Parathyroid adenoma (tissue), 2 donors: ENCODE results near the gene SARDH.

Experiments
- H2AFZ ChIP-seq: fragments of 300-600 bp; sonication (generic); one replicate; pipeline ENCODE4 v1.7.0; 2017; ENCODE audit warnings: antibody characterized with exemption, mild to moderate bottlenecking
- H3K27ac ChIP-seq: fragments of 300-600 bp; sonication (generic); one replicate; pipeline ENCODE4 v1.7.0; 2017
- H3K27me3 ChIP-seq: fragments of 300-600 bp; sonication (generic); one replicate; pipeline ENCODE4 v1.7.0; 2017; ENCODE audit warnings: low read length; ENCODE audit not compliant: control insufficient read depth, insufficient read depth
- H3K36me3 ChIP-seq: fragments of 300-600 bp; sonication (generic); one replicate; pipeline ENCODE4 v1.7.0; 2017; ENCODE audit warnings: low read length; ENCODE audit not compliant: control insufficient read depth, insufficient read depth
- H3K4me1 ChIP-seq: fragments of 300-600 bp; sonication (generic); one replicate; pipeline ENCODE4 v1.7.0; 2017; ENCODE audit warnings: control low read depth
- H3K4me2 ChIP-seq: fragments of 300-600 bp; sonication (generic); one replicate; pipeline ENCODE4 v1.7.0; 2017; ENCODE audit warnings: low read length
- H3K4me3 ChIP-seq: fragments of 300-600 bp; sonication (generic); one replicate; pipeline ENCODE4 v1.7.0; 2017; ENCODE audit warnings: low read depth, low read length
- H3K79me2 ChIP-seq: fragments of 300-600 bp; sonication (generic); one replicate; pipeline ENCODE4 v1.7.0; 2017; ENCODE audit warnings: control low read depth
- H3K9ac ChIP-seq: fragments of 300-600 bp; sonication (generic); one replicate; pipeline ENCODE4 v1.7.0; 2017; ENCODE audit warnings: mild to moderate bottlenecking
- H3K9me3 ChIP-seq: fragments of 300-600 bp; sonication (generic); one replicate; pipeline ENCODE4 v1.7.0; 2017; ENCODE audit warnings: low read length; ENCODE audit not compliant: control insufficient read depth
- CTCF ChIP-seq: fragments of 300-600 bp; sonication (generic); IDR thresholded peaks from one replicate; pipeline ENCODE4 v1.7.0; 2017; ENCODE audit warnings: antibody characterized with exemption, mild to moderate bottlenecking
- donor health status: primary hyperparathyroidism.

Gene SARDH

GRCh38 chr9:133657120-133657661 lies 81.0 kb downstream of the SARDH start:
- no peaks in the 10 kb centered on the region for H3K36me3 ChIP-seq
- H2AFZ ChIP-seq: no peak overlapping the region
- H3K79me2 ChIP-seq: no peaks in the 10 kb centered on the region
- no peaks in the 10 kb centered on the region for H3K9me3 ChIP-seq
- no peak overlapping the region for H3K27ac ChIP-seq
- no peak overlapping the region for H3K9ac ChIP-seq
- no peak overlapping the region for H3K4me2 ChIP-seq
- no peak for TF ChIP-seq CTCF
- H3K27me3 ChIP-seq: no peaks in the 10 kb centered on the region
- H3K4me3 ChIP-seq: no peak overlapping the region
- H3K4me1 ChIP-seq: no peaks in the 10 kb centered on the region

- Histone ChIP-seq H3K36me3 (no peaks in the 10 kb centered on the region), H3K27ac (no peak overlapping the region), H3K79me2 (no peaks in the 10 kb centered on the region), H3K27me3 (no peaks in the 10 kb centered on the region), H3K9me3 (no peaks in the 10 kb centered on the region), H3K4me3 (no peak overlapping the region), H3K9ac (no peak overlapping the region), H3K4me1 (no peaks in the 10 kb centered on the region), H3K4me2 (no peak overlapping the region), H2AFZ (no peak overlapping the region)
- no peak for TF ChIP-seq CTCF
These were observed 81.7 kb downstream of the SARDH start for GRCh38 chr9:133656211-133657119.

GRCh38 chr9:133655701-133656100 lies 82.5 kb downstream of the SARDH start:
- no peaks in the 10 kb centered on the region for H3K9me3 ChIP-seq
- no peaks in the 10 kb centered on the region for H3K27me3 ChIP-seq
- no peak overlapping the region for H3K27ac ChIP-seq
- no peaks in the 10 kb centered on the region for H3K36me3 ChIP-seq
- no peak overlapping the region for H3K4me2 ChIP-seq
- H3K4me1 ChIP-seq: no peaks in the 10 kb centered on the region
- H3K9ac ChIP-seq: no peak overlapping the region
- no peak overlapping the region for H3K4me3 ChIP-seq
- H3K79me2 ChIP-seq: no peaks in the 10 kb centered on the region
- no peak overlapping the region for H2AFZ ChIP-seq
- no peak for TF ChIP-seq CTCF

GRCh38 chr9:133654736-133655657 lies 83.2 kb downstream of the SARDH start:
- H3K27ac ChIP-seq: no peak overlapping the region
- no peak overlapping the region for H2AFZ ChIP-seq
- TF ChIP-seq CTCF: no peak
- H3K27me3 ChIP-seq: no peaks in the 10 kb centered on the region
- no peaks in the 10 kb centered on the region for H3K36me3 ChIP-seq
- no peaks in the 10 kb centered on the region for H3K9me3 ChIP-seq
- no peaks in the 10 kb centered on the region for H3K4me1 ChIP-seq
- no peak overlapping the region for H3K9ac ChIP-seq
- H3K4me3 ChIP-seq: no peak overlapping the region
- no peak overlapping the region for H3K4me2 ChIP-seq
- no peaks in the 10 kb centered on the region for H3K79me2 ChIP-seq
